ENCODE measurements around the gene CDC7. TPM values are rescaled to one million over a fixed set of nuclear protein-coding genes. Genes with fewer than 3 reads are reported as not detected.

Gene CDC7
- total and polyA plus RNA-seq, 3 experiments from 2014 or later, result 3.3 to 28.3 (median 24.5) TPM

GRCh38 chr1:91557039-91557690 is 56.5 kb downstream of the CDC7 start:
- Histone ChIP-seq H3K36me3 (ENCODE audit: insufficient read depth, low read length) (no peaks in the 10 kb centered on the region), H3K9me3 (ENCODE audit: low read length) (no peaks in the 10 kb centered on the region), H3K4me3 (ENCODE audit: low read length) (no peak overlapping the region), H3K27me3 (ENCODE audit: insufficient read depth, low read length, poor library complexity, severe bottlenecking) (no peaks in the 10 kb centered on the region), H3K4me1 (ENCODE audit: insufficient read depth, low read length) (peaks cover 91% of the 10 kb centered on the region), H3K27ac (ENCODE audit: low read depth, low read length) (peak overlapping the region; percentile 62)
- ChIA-PET POLR2A (no interaction called here), CTCF (interaction anchor here (0.7 to 0.9 kb wide), 2 partner anchors 44 to 57 kb away, joined by 3 read pairs; no protein-coding TSS in a partner anchor)
- H3K27me3 Mint-ChIP-seq, result peaks cover 0 to 1% of the 10 kb centered on the region in 2 donors
- H3K27ac Mint-ChIP-seq, result peak overlapping the region; percentile 80 to 99 (median 94)
- H3K4me1 Mint-ChIP-seq, result peaks cover 91 to 97% (median 96%) of the 10 kb centered on the region in 3 donors
- no peaks in the 10 kb centered on the region for H3K9me3 Mint-ChIP-seq
- peaks cover 0 to 10% (median 0%) of the 10 kb centered on the region in 3 donors for H3K36me3 Mint-ChIP-seq
- DNase-seq, result no peak
- peak overlapping the region; percentile 0 to 75 (median 51) for H3K4me3 Mint-ChIP-seq

- no peak for DNase-seq
- H3K27ac ChIP-seq (ENCODE audit: low read depth, low read length), result no peak overlapping the region
- CTCF ChIA-PET, result interaction anchor here (0.9 kb wide), 1 partner anchor 45 kb away, joined by 3 read pairs; no protein-coding TSS in a partner anchor
- no peaks in the 10 kb centered on the region for H3K27me3 ChIP-seq (ENCODE audit: insufficient read depth, low read length, poor library complexity, severe bottlenecking)
- no peak overlapping the region for H3K4me3 ChIP-seq (ENCODE audit: low read length)
- POLR2A ChIA-PET, result no interaction called here
- Mint-ChIP-seq H3K4me1 (peaks cover 85 to 93% (median 92%) of the 10 kb centered on the region in 3 donors), H3K27ac (peak overlapping the region in 7 of 8 donors; percentile 53 to 93 (median 69)), H3K27me3 (peaks cover 0 to 1% of the 10 kb centered on the region in 2 donors), H3K9me3 (no peaks in the 10 kb centered on the region), H3K36me3 (peaks cover 0 to 10% (median 0%) of the 10 kb centered on the region in 3 donors), H3K4me3 (peak overlapping the region in 2 of 7 donors; percentile 25 to 41)
- H3K4me1 ChIP-seq (ENCODE audit: insufficient read depth, low read length), result peaks cover 84% of the 10 kb centered on the region
- H3K9me3 ChIP-seq (ENCODE audit: low read length), result no peaks in the 10 kb centered on the region
- no peaks in the 10 kb centered on the region for H3K36me3 ChIP-seq (ENCODE audit: insufficient read depth, low read length)
Measured at GRCh38 chr1:91557826-91558225, 57.2 kb downstream of the CDC7 start.

- no peak overlapping the region for H3K27ac ChIP-seq (ENCODE audit: low read depth, low read length)
- peak overlapping the region in 5 of 7 donors; percentile 17 to 87 (median 36) for H3K4me3 Mint-ChIP-seq
- peaks cover 74 to 83% (median 81%) of the 10 kb centered on the region in 3 donors for H3K4me1 Mint-ChIP-seq
- ChIA-PET POLR2A (interaction anchor here (0.6 kb wide), 1 partner anchor 10 kb away, joined by 3 read pairs; no protein-coding TSS in a partner anchor), CTCF (no interaction called here)
- H3K36me3 ChIP-seq (ENCODE audit: insufficient read depth, low read length), result no peaks in the 10 kb centered on the region
- H3K9me3 Mint-ChIP-seq, result peaks cover 0 to 4% (median 3%) of the 10 kb centered on the region in 5 donors
- H3K36me3 Mint-ChIP-seq, result peaks cover 0 to 9% (median 0%) of the 10 kb centered on the region in 3 donors
- no peaks in the 10 kb centered on the region for H3K27me3 ChIP-seq (ENCODE audit: insufficient read depth, low read length, poor library complexity, severe bottlenecking)
- H3K9me3 ChIP-seq (ENCODE audit: low read length), result no peaks in the 10 kb centered on the region
- H3K27me3 Mint-ChIP-seq, result peaks cover 0 to 1% of the 10 kb centered on the region in 2 donors
- peak overlapping the region; percentile 14 for H3K4me3 ChIP-seq (ENCODE audit: low read length)
- DNase-seq, result no peak
- peaks cover 73% of the 10 kb centered on the region for H3K4me1 ChIP-seq (ENCODE audit: insufficient read depth, low read length)
- peak overlapping the region; percentile 83 to 93 (median 91) for H3K27ac Mint-ChIP-seq
Measured at GRCh38 chr1:91559046-91559750, 58.5 kb downstream of the CDC7 start.

GRCh38 chr1:91559838-91560565 is 59.4 kb downstream of the CDC7 start:
- Histone ChIP-seq H3K4me3 (ENCODE audit: low read length) (peak overlapping the region; percentile 14), H3K27ac (ENCODE audit: low read depth, low read length) (no peak overlapping the region), H3K9me3 (ENCODE audit: low read length) (no peaks in the 10 kb centered on the region), H3K4me1 (ENCODE audit: insufficient read depth, low read length) (peaks cover 65% of the 10 kb centered on the region), H3K36me3 (ENCODE audit: insufficient read depth, low read length) (no peaks in the 10 kb centered on the region), H3K27me3 (ENCODE audit: insufficient read depth, low read length, poor library complexity, severe bottlenecking) (no peaks in the 10 kb centered on the region)
- peaks cover 0 to 1% of the 10 kb centered on the region in 2 donors for H3K27me3 Mint-ChIP-seq
- CTCF ChIA-PET, result interaction anchor here (0.8 kb wide), 1 partner anchor 47 kb away, joined by 3 read pairs; no protein-coding TSS in a partner anchor
- peaks cover 70 to 82% (median 74%) of the 10 kb centered on the region in 3 donors for H3K4me1 Mint-ChIP-seq
- POLR2A ChIA-PET, result interaction anchor here (0.6 to 1.0 kb wide), 2 partner anchors 10 to 16 kb away, joined by 3 read pairs; no protein-coding TSS in a partner anchor
- peaks cover 0 to 4% (median 3%) of the 10 kb centered on the region in 5 donors for H3K9me3 Mint-ChIP-seq
- peak overlapping the region; percentile 83 to 96 (median 91) for H3K27ac Mint-ChIP-seq
- DNase-seq, result peak in 2 of 5 donors; percentile 9 to 44
- H3K36me3 Mint-ChIP-seq, result peaks cover 0 to 13% (median 0%) of the 10 kb centered on the region in 3 donors
- peak overlapping the region; percentile 17 to 87 (median 73) for H3K4me3 Mint-ChIP-seq

- Mint-ChIP-seq H3K36me3 (peaks cover 0 to 17% (median 0%) of the 10 kb centered on the region in 3 donors), H3K4me1 (peaks cover 34 to 48% (median 39%) of the 10 kb centered on the region in 3 donors), H3K9me3 (peaks cover 0 to 4% (median 3%) of the 10 kb centered on the region in 5 donors), H3K4me3 (no peak overlapping the region), H3K27ac (peak overlapping the region in 2 of 8 donors; percentile 65 to 76), H3K27me3 (peaks cover 0 to 1% of the 10 kb centered on the region in 2 donors)
- Histone ChIP-seq H3K9me3 (ENCODE audit: low read length) (no peaks in the 10 kb centered on the region), H3K36me3 (ENCODE audit: insufficient read depth, low read length) (no peaks in the 10 kb centered on the region), H3K27ac (ENCODE audit: low read depth, low read length) (no peak overlapping the region), H3K27me3 (ENCODE audit: insufficient read depth, low read length, poor library complexity, severe bottlenecking) (no peaks in the 10 kb centered on the region), H3K4me1 (ENCODE audit: insufficient read depth, low read length) (peaks cover 27% of the 10 kb centered on the region), H3K4me3 (ENCODE audit: low read length) (no peak overlapping the region)
- ChIA-PET CTCF (no interaction called here), POLR2A (no interaction called here)
- DNase-seq, result no peak
Measured at GRCh38 chr1:91564888-91565701, 64.4 kb downstream of the CDC7 start.

GRCh38 chr1:91567583-91567982 is 66.9 kb downstream of the CDC7 start:
- H3K27me3 Mint-ChIP-seq, result no peaks in the 10 kb centered on the region
- no peak overlapping the region for H3K27ac Mint-ChIP-seq
- H3K9me3 Mint-ChIP-seq, result peaks cover 0 to 4% (median 3%) of the 10 kb centered on the region in 5 donors
- DNase-seq, result no peak
- H3K4me1 Mint-ChIP-seq, result peaks cover 30 to 39% (median 31%) of the 10 kb centered on the region in 3 donors
- H3K36me3 ChIP-seq (ENCODE audit: insufficient read depth, low read length), result no peaks in the 10 kb centered on the region
- no peaks in the 10 kb centered on the region for H3K9me3 ChIP-seq (ENCODE audit: low read length)
- H3K4me3 ChIP-seq (ENCODE audit: low read length), result no peak overlapping the region
- peaks cover 0 to 12% (median 2%) of the 10 kb centered on the region in 3 donors for H3K36me3 Mint-ChIP-seq
- H3K27ac ChIP-seq (ENCODE audit: low read depth, low read length), result no peak overlapping the region
- ChIA-PET POLR2A (no interaction called here), CTCF (no interaction called here)
- peaks cover 13% of the 10 kb centered on the region for H3K4me1 ChIP-seq (ENCODE audit: insufficient read depth, low read length)
- H3K27me3 ChIP-seq (ENCODE audit: insufficient read depth, low read length, poor library complexity, severe bottlenecking), result no peaks in the 10 kb centered on the region
- H3K4me3 Mint-ChIP-seq, result no peak overlapping the region

- peaks cover 30 to 39% (median 31%) of the 10 kb centered on the region in 3 donors for H3K4me1 Mint-ChIP-seq
- CTCF ChIA-PET, result no interaction called here
- peaks cover 0 to 4% (median 3%) of the 10 kb centered on the region in 5 donors for H3K9me3 Mint-ChIP-seq
- Histone ChIP-seq H3K36me3 (ENCODE audit: insufficient read depth, low read length) (no peaks in the 10 kb centered on the region), H3K27ac (ENCODE audit: low read depth, low read length) (no peak overlapping the region), H3K4me1 (ENCODE audit: insufficient read depth, low read length) (peaks cover 13% of the 10 kb centered on the region), H3K27me3 (ENCODE audit: insufficient read depth, low read length, poor library complexity, severe bottlenecking) (no peaks in the 10 kb centered on the region), H3K9me3 (ENCODE audit: low read length) (no peaks in the 10 kb centered on the region), H3K4me3 (ENCODE audit: low read length) (no peak overlapping the region)
- no peak for DNase-seq
- H3K27ac Mint-ChIP-seq, result no peak overlapping the region
- no peak overlapping the region for H3K4me3 Mint-ChIP-seq
- H3K36me3 Mint-ChIP-seq, result peaks cover 0 to 12% (median 2%) of the 10 kb centered on the region in 3 donors
- POLR2A ChIA-PET, result no interaction called here
- no peaks in the 10 kb centered on the region for H3K27me3 Mint-ChIP-seq
Measured at GRCh38 chr1:91568261-91568660, 67.6 kb downstream of the CDC7 start.
